RWPE2 (cell line): ENCODE measurements around the gene KCTD13.

Experiments
- ATAC-seq: fragments of 200-7000 bp; cut with Tn5 transposase; 3 replicates; pipeline ENCODE4 v1.9.1; 2021; ENCODE audit warnings: low read depth
- DNase-seq: peaks from one replicate; pipeline ENCODE4 v3.0.0-alpha.2; 2020; ENCODE audit warnings: low spot score
- H3K27ac ChIP-seq: fragments of 450-650 bp; 2 replicates; pipeline ENCODE4 v1.5.1; 2017; ENCODE audit warnings: mild to moderate bottlenecking; ENCODE audit not compliant: poor library complexity, severe bottlenecking
- H3K27me3 ChIP-seq: fragments of 250-450 bp; sonication (Bioruptor Pico); 2 replicates; pipeline ENCODE4 v1.5.1; 2021; ENCODE audit warnings: mild to moderate bottlenecking, moderate library complexity; ENCODE audit not compliant: insufficient read depth, poor library complexity, severe bottlenecking
- H3K36me3 ChIP-seq: fragments of 250-450 bp; sonication (Bioruptor Pico); 2 replicates; pipeline ENCODE4 v1.5.1; 2020; ENCODE audit warnings: low read depth, mild to moderate bottlenecking, moderate library complexity
- H3K4me1 ChIP-seq: fragments of 250-450 bp; sonication (Bioruptor Pico); 2 replicates; pipeline ENCODE4 v1.5.1; 2021; ENCODE audit warnings: mild to moderate bottlenecking, moderate library complexity; ENCODE audit not compliant: insufficient read depth, poor library complexity, severe bottlenecking
- H3K4me3 ChIP-seq: fragments of 250-450 bp; sonication (Bioruptor Pico); 2 replicates; pipeline ENCODE4 v1.5.1; 2021; ENCODE audit warnings: mild to moderate bottlenecking, moderate library complexity; ENCODE audit not compliant: severe bottlenecking
- H3K9me3 ChIP-seq: fragments of 250-450 bp; sonication (Bioruptor Pico); 2 replicates; pipeline ENCODE4 v1.5.1; 2021; ENCODE audit warnings: mild to moderate bottlenecking, moderate library complexity; ENCODE audit not compliant: severe bottlenecking
- CTCF ChIP-seq: fragments of 450-650 bp; IDR thresholded peaks from one replicate; pipeline ENCODE4 v1.5.1; 2017; ENCODE audit warnings: mild to moderate bottlenecking, moderate library complexity; ENCODE audit not compliant: poor library complexity, severe bottlenecking

Gene KCTD13

DNA sequence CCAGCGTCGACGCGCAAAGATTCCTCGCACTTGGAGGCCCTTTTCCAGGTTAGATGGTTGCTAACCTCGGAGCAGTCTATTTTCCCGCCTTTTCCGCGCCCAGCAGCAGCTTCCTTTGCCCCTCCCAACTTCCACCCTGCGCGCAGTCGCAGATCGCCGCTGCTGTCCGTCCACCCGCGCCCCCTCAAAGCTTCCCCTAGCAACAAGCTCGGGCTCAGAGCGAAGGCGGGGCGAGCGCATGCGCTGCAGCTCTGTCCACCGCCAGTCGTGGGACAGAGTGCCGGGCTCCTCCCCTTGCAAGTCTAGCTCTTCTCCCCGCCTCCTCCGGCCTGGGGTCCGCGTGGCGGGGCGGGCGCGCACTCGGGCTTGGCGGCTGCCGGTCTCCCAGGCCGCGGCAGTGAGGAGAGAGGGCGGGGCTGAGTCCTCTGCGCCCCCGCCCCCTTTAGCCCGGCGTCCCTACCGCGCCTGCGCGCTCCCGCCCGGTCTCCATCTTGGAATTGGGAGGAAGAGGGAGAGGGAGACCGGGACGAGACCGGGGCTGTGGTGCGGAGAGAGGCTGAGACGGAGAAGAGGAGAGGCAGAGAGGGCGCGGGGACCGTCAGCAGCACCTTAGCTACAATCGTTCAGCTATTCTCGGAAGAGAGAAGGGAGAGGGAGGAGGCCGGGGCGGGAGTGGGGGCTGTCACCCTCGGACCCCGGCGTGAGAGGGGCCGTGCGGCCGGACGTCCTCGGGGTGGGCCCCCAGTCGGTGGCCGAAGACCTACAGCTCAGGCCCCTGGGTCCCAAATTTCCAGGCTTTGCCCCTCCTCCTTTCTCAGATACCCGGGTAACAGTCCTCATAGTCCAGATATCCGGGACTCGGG is 47.6 kb upstream of the KCTD13 start, which contains the start of gene TAOK2:
TSS of gene TAOK2 (plus strand) at position 485 of the 863 bp plus-strand sequence. CDS start 3,905 bp downstream, outside the sequence.
- peak; percentile 97 for ATAC-seq
- Histone ChIP-seq H3K27ac (peak within 1 kb of the TSS; percentile 67), H3K4me3 (peak within 1 kb of the TSS; percentile 74)

DNA sequence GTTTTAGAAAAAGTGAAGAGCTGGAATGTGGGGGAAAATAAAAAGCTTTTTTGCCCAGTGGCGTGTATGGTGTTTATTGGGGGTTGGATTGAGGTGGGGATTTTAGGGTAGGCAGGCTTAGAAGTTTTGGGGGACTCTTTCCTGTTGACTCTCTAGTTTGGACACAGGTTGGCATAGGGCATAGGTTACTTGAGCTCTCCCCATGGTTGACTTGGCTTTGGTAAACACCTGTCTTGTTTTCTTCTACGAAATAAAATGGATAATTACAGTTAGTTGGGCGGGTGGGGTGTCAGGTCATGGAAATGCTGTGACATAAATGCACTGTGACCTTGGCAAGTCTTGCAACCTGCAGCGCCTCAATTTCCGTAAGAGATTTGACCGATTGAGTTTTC is 47.0 kb upstream of the KCTD13 start:
- no peak for TF ChIP-seq CTCF
- no peaks in the 10 kb centered on the region for H3K9me3 ChIP-seq
- ATAC-seq (no peak), DNase-seq (no peak)
- H3K27ac ChIP-seq, result peak overlapping the region; percentile 67
- no peaks in the 10 kb centered on the region for H3K27me3 ChIP-seq
- H3K4me3 ChIP-seq, result no peak overlapping the region
- H3K36me3 ChIP-seq, result peaks cover 32% of the 10 kb centered on the region
- H3K4me1 ChIP-seq, result peaks cover 11% of the 10 kb centered on the region

More for the DNA sequence above, 47.6 kb upstream of the KCTD13 start, which contains the start of gene TAOK2:
- no peak for TF ChIP-seq CTCF
- Histone ChIP-seq H3K4me1 (peaks cover 11% of the 10 kb centered on the region), H3K27me3 (no peaks in the 10 kb centered on the region), H3K9me3 (no peaks in the 10 kb centered on the region), H3K36me3 (peaks cover 32% of the 10 kb centered on the region)
- peak; percentile 98 for DNase-seq

GRCh38 chr16:29972500-29972899 is 46.5 kb upstream of the KCTD13 start:
- no peak for ATAC-seq
- H3K27ac ChIP-seq, result peak overlapping the region; percentile 67
- TF ChIP-seq CTCF, result no peak

GRCh38 chr16:29971304-29971703 is 45.3 kb upstream of the KCTD13 start:
- Histone ChIP-seq H3K27me3 (no peaks in the 10 kb centered on the region), H3K4me1 (peaks cover 11% of the 10 kb centered on the region), H3K4me3 (no peak overlapping the region), H3K9me3 (no peaks in the 10 kb centered on the region), H3K27ac (no peak overlapping the region), H3K36me3 (peaks cover 31% of the 10 kb centered on the region)
- DNase-seq, result no peak
- TF ChIP-seq CTCF, result no peak
- no peak for ATAC-seq

More at GRCh38 chr16:29972500-29972899, 46.5 kb upstream of the KCTD13 start:
- peaks cover 29% of the 10 kb centered on the region for H3K36me3 ChIP-seq
- H3K27me3 ChIP-seq, result no peaks in the 10 kb centered on the region
- no peak overlapping the region for H3K4me3 ChIP-seq
- DNase-seq, result no peak
- peaks cover 11% of the 10 kb centered on the region for H3K4me1 ChIP-seq
- no peaks in the 10 kb centered on the region for H3K9me3 ChIP-seq

GRCh38 chr16:29968205-29968604 is 42.2 kb upstream of the KCTD13 start:
- H3K4me3 ChIP-seq, result no peak overlapping the region
- no peaks in the 10 kb centered on the region for H3K4me1 ChIP-seq
- peaks cover 37% of the 10 kb centered on the region for H3K36me3 ChIP-seq
- DNase-seq, result no peak
- H3K9me3 ChIP-seq, result no peaks in the 10 kb centered on the region
- no peak for TF ChIP-seq CTCF
- H3K27ac ChIP-seq, result no peak overlapping the region
- H3K27me3 ChIP-seq, result no peaks in the 10 kb centered on the region
- ATAC-seq, result no peak
